ENCODE data around the gene PPP1R13B.
"Not testable (repeated sequence)": the region's sequence is repeated elsewhere in the genome, so short reads cannot be mapped to it uniquely, and the experiment has no call there.

The PPP1R13B gene

DNA sequence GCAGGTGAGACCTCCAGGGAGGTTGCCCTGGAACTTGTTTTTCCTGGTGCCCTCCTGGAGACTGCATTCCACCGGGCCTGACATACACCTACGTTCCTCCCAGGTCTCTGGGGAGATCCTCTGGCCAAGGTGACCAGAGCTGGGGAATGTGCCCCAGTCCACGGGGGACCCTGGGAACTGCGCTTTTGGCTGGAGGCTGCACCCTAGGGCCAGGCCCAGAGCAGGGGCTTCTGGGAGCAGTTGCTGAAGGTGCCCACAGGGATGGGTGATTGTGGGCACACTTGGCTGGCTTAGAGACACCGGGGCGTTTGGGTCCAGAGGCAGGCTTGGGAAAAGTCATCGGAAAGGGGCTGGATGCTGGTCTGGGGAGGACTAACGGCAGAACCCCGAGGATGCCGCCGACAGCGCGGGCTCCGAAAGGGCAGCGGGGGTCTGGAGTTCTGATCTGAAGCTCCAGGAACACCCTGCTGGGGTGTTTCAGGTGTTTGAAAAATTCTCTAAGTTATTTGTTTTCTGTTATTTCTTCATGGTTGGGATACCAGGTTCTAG is 44.4 kb upstream of the PPP1R13B start:
- H3K4me1 ChIP-seq: peaks cover 0 to 6% (median 0%) of the 10 kb centered on the region in 4 donors
- intact Hi-C loops (cut with DNase I; ENCODE audit: low total_unique reads): no loop called here
- no peak overlapping the region for H3K4me3 ChIP-seq

DNA sequence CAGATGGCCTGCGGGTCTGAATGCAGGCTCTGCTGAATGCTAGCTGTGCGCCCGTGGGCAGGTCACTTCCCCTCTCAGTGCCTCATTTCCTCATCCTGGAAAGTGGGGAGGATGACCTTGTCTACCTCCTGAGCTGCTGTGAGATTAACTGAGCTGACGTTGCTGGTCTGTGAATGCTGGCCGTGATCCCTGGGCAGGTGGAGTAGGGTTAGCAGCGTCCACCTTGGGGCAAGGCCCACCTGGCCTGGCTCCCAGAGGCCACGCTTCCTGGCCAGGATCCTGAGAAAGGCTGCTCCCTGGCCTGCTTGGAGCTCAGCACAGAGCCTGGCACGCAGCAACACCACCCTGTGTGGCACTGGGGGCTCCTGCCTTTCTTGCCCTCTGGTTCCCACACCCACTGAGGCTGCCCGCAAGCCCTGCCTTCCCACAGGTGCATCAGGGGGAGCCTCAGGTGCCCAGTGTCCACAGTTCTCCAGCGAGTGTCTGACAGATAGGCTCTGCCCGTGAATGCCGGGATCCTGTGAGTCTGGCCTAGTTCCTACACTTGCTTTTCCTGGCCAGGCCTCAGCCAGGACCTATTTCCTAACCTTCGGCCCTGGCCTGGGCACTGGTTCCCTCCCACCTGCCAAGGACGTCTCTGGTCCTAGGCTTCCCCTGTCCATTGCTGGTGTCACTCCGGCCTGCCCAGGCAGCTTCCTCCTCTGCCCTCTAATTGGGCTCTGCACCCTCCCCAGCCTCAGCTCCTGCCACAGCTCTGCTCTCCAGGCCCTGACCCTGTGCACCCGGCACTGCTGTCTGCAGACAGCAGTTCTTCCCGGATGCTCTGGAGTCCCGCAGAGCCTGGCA is 43.7 kb upstream of the PPP1R13B start:
- no peaks in the 10 kb centered on the region for H3K9me3 ChIP-seq
- intact Hi-C loops (cut with DNase I; ENCODE audit: low total_unique reads): no loop called here
- no peaks in the 10 kb centered on the region for H3K36me3 ChIP-seq
- peaks cover 0 to 16% of the 10 kb centered on the region in 2 donors for H3K27me3 ChIP-seq
- TF ChIP-seq, protein P1, sequence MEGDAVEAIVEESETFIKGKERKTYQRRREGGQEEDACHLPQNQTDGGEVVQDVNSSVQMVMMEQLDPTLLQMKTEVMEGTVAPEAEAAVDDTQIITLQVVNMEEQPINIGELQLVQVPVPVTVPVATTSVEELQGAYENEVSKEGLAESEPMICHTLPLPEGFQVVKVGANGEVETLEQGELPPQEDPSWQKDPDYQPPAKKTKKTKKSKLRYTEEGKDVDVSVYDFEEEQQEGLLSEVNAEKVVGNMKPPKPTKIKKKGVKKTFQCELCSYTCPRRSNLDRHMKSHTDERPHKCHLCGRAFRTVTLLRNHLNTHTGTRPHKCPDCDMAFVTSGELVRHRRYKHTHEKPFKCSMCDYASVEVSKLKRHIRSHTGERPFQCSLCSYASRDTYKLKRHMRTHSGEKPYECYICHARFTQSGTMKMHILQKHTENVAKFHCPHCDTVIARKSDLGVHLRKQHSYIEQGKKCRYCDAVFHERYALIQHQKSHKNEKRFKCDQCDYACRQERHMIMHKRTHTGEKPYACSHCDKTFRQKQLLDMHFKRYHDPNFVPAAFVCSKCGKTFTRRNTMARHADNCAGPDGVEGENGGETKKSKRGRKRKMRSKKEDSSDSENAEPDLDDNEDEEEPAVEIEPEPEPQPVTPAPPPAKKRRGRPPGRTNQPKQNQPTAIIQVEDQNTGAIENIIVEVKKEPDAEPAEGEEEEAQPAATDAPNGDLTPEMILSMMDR (IDR thresholded peaks at IDR 0.05): no peak
- no peak for DNase-seq
- no peak overlapping the region for H3K4me3 ChIP-seq
- no peak overlapping the region for H3K27ac ChIP-seq
- H3K4me1 ChIP-seq: peaks cover 0 to 6% (median 0%) of the 10 kb centered on the region in 4 donors

More for the DNA sequence above, 44.4 kb upstream of the PPP1R13B start:
- no peak overlapping the region for H3K27ac ChIP-seq
- peaks cover 0 to 13% of the 10 kb centered on the region in 2 donors for H3K27me3 ChIP-seq
- DNase-seq: no peak
- no peaks in the 10 kb centered on the region for H3K9me3 ChIP-seq
- no peaks in the 10 kb centered on the region for H3K36me3 ChIP-seq
- TF ChIP-seq, protein P1 (IDR thresholded peaks at IDR 0.05): no peak

- H3K36me3 ChIP-seq: no peaks in the 10 kb centered on the region
- TF ChIP-seq, protein P1 (IDR thresholded peaks at IDR 0.05): no peak
- intact Hi-C loops (cut with DNase I; ENCODE audit: low total_unique reads): no loop called here
- no peak for DNase-seq
- no peaks in the 10 kb centered on the region for H3K9me3 ChIP-seq
- H3K4me3 ChIP-seq: no peak overlapping the region
- H3K27me3 ChIP-seq: peaks cover 0 to 19% of the 10 kb centered on the region in 2 donors
- H3K27ac ChIP-seq: no peak overlapping the region
- peaks cover 0 to 6% (median 0%) of the 10 kb centered on the region in 4 donors for H3K4me1 ChIP-seq
Observed at GRCh38 chr14:103890052-103890371, 42.6 kb upstream of the PPP1R13B start.

- peaks cover 0 to 19% of the 10 kb centered on the region in 2 donors for H3K27me3 ChIP-seq
- intact Hi-C loops (cut with DNase I; ENCODE audit: low total_unique reads): no loop called here
- H3K4me1 ChIP-seq: peaks cover 0 to 6% (median 0%) of the 10 kb centered on the region in 4 donors
- H3K4me3 ChIP-seq: no peak overlapping the region
- TF ChIP-seq, protein P1 (IDR thresholded peaks at IDR 0.05): no peak
- H3K27ac ChIP-seq: no peak overlapping the region
- H3K9me3 ChIP-seq: no peaks in the 10 kb centered on the region
- no peak for DNase-seq
- no peaks in the 10 kb centered on the region for H3K36me3 ChIP-seq
Observed at GRCh38 chr14:103889313-103890051, 42.1 kb upstream of the PPP1R13B start.

DNA sequence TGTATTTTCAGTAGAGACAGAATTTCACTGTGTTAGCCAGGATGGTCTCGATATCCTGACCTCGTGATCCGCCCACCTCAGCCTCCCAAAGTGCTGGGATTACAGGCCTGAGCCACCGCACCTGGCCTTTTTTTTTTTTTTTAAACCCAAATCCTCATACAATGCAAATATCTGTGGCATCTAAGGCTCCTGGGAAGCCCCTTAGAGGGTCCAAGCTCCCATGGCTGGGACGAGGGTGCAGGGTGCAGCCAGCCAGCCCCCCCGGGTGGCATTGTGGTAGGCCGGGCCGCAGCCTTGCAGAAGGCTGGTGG is 41.6 kb upstream of the PPP1R13B start:
- H3K4me3 ChIP-seq; H3K27ac ChIP-seq; H3K4me1 ChIP-seq; DNase-seq; intact Hi-C loops (cut with DNase I; ENCODE audit: low total_unique reads); H3K36me3 ChIP-seq; H3K9me3 ChIP-seq: not testable (repeated sequence)
- H3K27me3 ChIP-seq: peaks cover 0 to 19% of the 10 kb centered on the region in 2 donors

Data from tibial artery (tissue), 4 donors.